Loucy (cell line): Measurements from ENCODE around the gene CDH13.

ENCODE experiments used
- H2AFZ ChIP-seq: fragments of 200-600 bp; sonication (generic); 2 replicates; pipeline ENCODE4 v1.6.0; 2016; ENCODE audit warnings: antibody characterized with exemption, mild to moderate bottlenecking, low read length, moderate library complexity
- H3F3A ChIP-seq: fragments of 200-600 bp; 2 replicates; pipeline ENCODE4 v1.6.0; 2016; ENCODE audit warnings: antibody characterized with exemption, low read depth, mild to moderate bottlenecking
- H3K27me3 ChIP-seq: fragments of 200-600 bp; sonication (generic); 2 replicates; pipeline ENCODE4 v1.6.1; 2014; ENCODE audit warnings: low read length, mild to moderate bottlenecking; ENCODE audit not compliant: insufficient read depth, poor library complexity, severe bottlenecking
- H3K36me3 ChIP-seq: fragments of 200-600 bp; sonication (generic); 2 replicates; pipeline ENCODE4 v1.6.1; 2016; ENCODE audit warnings: low read length; ENCODE audit not compliant: insufficient read depth
- H3K4me1 ChIP-seq: fragments of 200-600 bp; sonication (generic); 2 replicates; pipeline ENCODE4 v1.5.1; 2014; ENCODE audit warnings: low read length, mild to moderate bottlenecking; ENCODE audit not compliant: insufficient read depth, poor library complexity, severe bottlenecking
- H3K4me2 ChIP-seq: fragments of 200-600 bp; sonication (generic); 2 replicates; pipeline ENCODE4 v1.6.0; 2014; ENCODE audit warnings: antibody characterized with exemption, low read length, low read depth, mild to moderate bottlenecking; ENCODE audit not compliant: poor library complexity, severe bottlenecking
- H3K4me3 ChIP-seq: fragments of 200-600 bp; sonication (generic); 2 replicates; pipeline ENCODE4 v1.5.1; 2014; ENCODE audit warnings: low read length, mild to moderate bottlenecking, mixed read lengths; ENCODE audit not compliant: poor library complexity, severe bottlenecking
- H3K79me2 ChIP-seq: fragments of 200-600 bp; sonication (generic); 2 replicates; pipeline ENCODE4 v1.6.1; 2014; ENCODE audit warnings: low read length; ENCODE audit not compliant: insufficient read depth
- H3K9ac ChIP-seq: fragments of 200-600 bp; sonication (generic); 2 replicates; pipeline ENCODE4 v1.6.0; 2014; ENCODE audit warnings: mild to moderate bottlenecking, low read depth, low read length, moderate library complexity; ENCODE audit not compliant: poor library complexity, severe bottlenecking
- H3K9me2 ChIP-seq: fragments of 200-600 bp; sonication (generic); replicated peaks from 2 replicates; pipeline ENCODE4 v1.6.1; 2016; ENCODE audit warnings: low read depth, low read length, mixed read lengths
- H3K9me3 ChIP-seq: fragments of 200-600 bp; sonication (generic); 2 replicates; pipeline ENCODE4 v1.6.1; 2014; ENCODE audit warnings: mild to moderate bottlenecking, antibody characterized with exemption, low read length, low read depth; ENCODE audit not compliant: insufficient read depth
- H4K20me1 ChIP-seq: fragments of 200-600 bp; sonication (generic); 2 replicates; pipeline ENCODE4 v1.6.0; 2014; ENCODE audit warnings: antibody characterized with exemption, low read length, mild to moderate bottlenecking; ENCODE audit not compliant: insufficient read depth, poor library complexity, severe bottlenecking
- EZH2phosphoT487 ChIP-seq: fragments of 200-600 bp; IDR thresholded peaks from 2 replicates; pipeline ENCODE4 v1.6.1; 2018; ENCODE audit warnings: antibody characterized with exemption, mild to moderate bottlenecking, moderate library complexity, borderline replicate concordance
- TF ChIP-seq, protein P1 (sequence below): fragments of 200-600 bp; sonication (generic); conservative IDR thresholded peaks from 2 replicates; pipeline ENCODE4 v1.5.1; 2014; ENCODE audit warnings: mild to moderate bottlenecking, antibody characterized with exemption, low read length

The CDH13 gene

DNA sequence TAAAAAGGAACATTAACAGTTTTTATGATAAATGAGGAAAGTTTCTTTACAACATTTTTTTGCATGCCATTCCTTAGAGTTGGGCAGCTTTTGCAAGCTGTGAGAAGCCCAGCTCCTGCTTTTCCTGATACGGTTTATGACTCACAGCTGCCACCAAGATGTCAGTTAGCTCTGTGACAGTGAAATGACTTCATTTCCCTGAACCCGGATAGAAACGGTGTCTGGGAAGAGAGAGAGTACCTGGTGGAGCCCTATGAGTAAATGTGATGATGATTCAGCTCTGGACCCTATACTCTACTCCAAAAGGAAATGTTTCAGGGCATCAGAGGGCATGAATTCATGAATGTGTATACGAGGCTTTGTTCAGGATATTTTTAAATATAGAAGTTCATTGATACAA is 814.7 kb downstream of the CDH13 start:
- Histone ChIP-seq H3K4me3 (no peak overlapping the region), H3K36me3 (no peaks in the 10 kb centered on the region), H3K9ac (no peak overlapping the region), H3K4me1 (no peaks in the 10 kb centered on the region), H3K9me2 (no peaks in the 10 kb centered on the region), H3K79me2 (no peaks in the 10 kb centered on the region), H3F3A (no peaks in the 10 kb centered on the region), H4K20me1 (no peaks in the 10 kb centered on the region), H3K4me2 (no peak overlapping the region), H3K27me3 (no peaks in the 10 kb centered on the region), H2AFZ (no peak overlapping the region), H3K9me3 (no peaks in the 10 kb centered on the region)
- no peak for TF ChIP-seq EZH2phosphoT487
- TF ChIP-seq, protein P1, sequence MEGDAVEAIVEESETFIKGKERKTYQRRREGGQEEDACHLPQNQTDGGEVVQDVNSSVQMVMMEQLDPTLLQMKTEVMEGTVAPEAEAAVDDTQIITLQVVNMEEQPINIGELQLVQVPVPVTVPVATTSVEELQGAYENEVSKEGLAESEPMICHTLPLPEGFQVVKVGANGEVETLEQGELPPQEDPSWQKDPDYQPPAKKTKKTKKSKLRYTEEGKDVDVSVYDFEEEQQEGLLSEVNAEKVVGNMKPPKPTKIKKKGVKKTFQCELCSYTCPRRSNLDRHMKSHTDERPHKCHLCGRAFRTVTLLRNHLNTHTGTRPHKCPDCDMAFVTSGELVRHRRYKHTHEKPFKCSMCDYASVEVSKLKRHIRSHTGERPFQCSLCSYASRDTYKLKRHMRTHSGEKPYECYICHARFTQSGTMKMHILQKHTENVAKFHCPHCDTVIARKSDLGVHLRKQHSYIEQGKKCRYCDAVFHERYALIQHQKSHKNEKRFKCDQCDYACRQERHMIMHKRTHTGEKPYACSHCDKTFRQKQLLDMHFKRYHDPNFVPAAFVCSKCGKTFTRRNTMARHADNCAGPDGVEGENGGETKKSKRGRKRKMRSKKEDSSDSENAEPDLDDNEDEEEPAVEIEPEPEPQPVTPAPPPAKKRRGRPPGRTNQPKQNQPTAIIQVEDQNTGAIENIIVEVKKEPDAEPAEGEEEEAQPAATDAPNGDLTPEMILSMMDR: no peak

DNA sequence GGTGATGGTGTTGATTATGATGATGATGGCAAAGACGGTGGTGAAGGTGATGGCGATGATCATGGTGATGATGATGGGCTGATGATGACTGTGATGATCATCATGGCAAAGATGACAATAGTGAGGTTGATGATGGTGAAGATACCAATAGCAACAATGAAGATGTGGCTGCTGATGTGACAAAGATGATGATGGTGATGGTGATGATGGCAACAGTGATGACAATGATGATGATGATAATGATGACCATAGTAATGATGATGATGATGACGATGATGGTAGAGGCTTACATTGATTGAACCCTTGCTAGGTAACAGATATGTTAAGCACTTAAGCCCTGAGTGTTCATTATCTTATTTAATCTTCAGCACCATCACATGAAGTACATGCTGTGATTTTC is 817.2 kb downstream of the CDH13 start:
- Histone ChIP-seq H3K9me3 (no peaks in the 10 kb centered on the region), H4K20me1 (no peaks in the 10 kb centered on the region), H2AFZ (no peak overlapping the region), H3K79me2 (no peaks in the 10 kb centered on the region), H3K9ac (no peak overlapping the region), H3K27me3 (no peaks in the 10 kb centered on the region), H3K36me3 (no peaks in the 10 kb centered on the region), H3K4me2 (no peak overlapping the region), H3K4me3 (no peak overlapping the region), H3K4me1 (no peaks in the 10 kb centered on the region), H3F3A (no peaks in the 10 kb centered on the region), H3K9me2 (no peaks in the 10 kb centered on the region)
- TF ChIP-seq EZH2phosphoT487: no peak

GRCh38 chr16:83447560-83447959 is 820.8 kb downstream of the CDH13 start:
- no peaks in the 10 kb centered on the region for H3K9me3 ChIP-seq
- H3K79me2 ChIP-seq: no peaks in the 10 kb centered on the region
- H3K9ac ChIP-seq: no peak overlapping the region
- H3K4me1 ChIP-seq: no peaks in the 10 kb centered on the region
- no peaks in the 10 kb centered on the region for H3K27me3 ChIP-seq
- no peaks in the 10 kb centered on the region for H3K9me2 ChIP-seq
- H3F3A ChIP-seq: no peaks in the 10 kb centered on the region
- H2AFZ ChIP-seq: no peak overlapping the region
- no peak overlapping the region for H3K4me2 ChIP-seq
- TF ChIP-seq EZH2phosphoT487: no peak
- TF ChIP-seq, protein P1: no peak
- H4K20me1 ChIP-seq: no peaks in the 10 kb centered on the region
- no peak overlapping the region for H3K4me3 ChIP-seq
- H3K36me3 ChIP-seq: no peaks in the 10 kb centered on the region

DNA sequence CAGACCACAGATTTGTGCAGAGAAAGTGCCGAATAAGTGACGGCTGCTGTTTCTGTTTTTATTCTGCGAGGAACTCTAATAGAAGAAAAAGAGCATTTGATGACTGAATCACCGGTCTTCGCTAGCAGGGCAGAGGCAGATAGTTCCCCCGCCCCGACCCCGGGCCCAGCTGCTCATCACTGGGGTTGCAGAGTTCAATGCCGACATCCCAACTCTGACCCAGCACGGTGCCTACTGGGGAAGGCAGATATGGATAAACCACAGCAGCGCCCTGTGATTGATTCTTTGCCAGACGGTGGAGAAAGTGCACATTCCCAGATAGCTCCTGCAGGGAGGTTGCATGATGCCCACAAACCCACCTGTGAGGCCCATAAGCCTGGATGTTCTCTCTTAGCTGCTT is 823.1 kb downstream of the CDH13 start:
- TF ChIP-seq EZH2phosphoT487: no peak
- TF ChIP-seq, protein P1: no peak
- H3K4me3 ChIP-seq: no peak overlapping the region
- no peaks in the 10 kb centered on the region for H3K9me3 ChIP-seq
- no peaks in the 10 kb centered on the region for H3K27me3 ChIP-seq
- no peak overlapping the region for H2AFZ ChIP-seq
- H4K20me1 ChIP-seq: no peaks in the 10 kb centered on the region
- no peak overlapping the region for H3K9ac ChIP-seq
- H3K9me2 ChIP-seq: no peaks in the 10 kb centered on the region
- no peaks in the 10 kb centered on the region for H3F3A ChIP-seq
- no peaks in the 10 kb centered on the region for H3K36me3 ChIP-seq
- H3K4me1 ChIP-seq: no peaks in the 10 kb centered on the region
- H3K4me2 ChIP-seq: no peak overlapping the region
- no peaks in the 10 kb centered on the region for H3K79me2 ChIP-seq
